ENCODE data around the gene CLIC4.
"Not testable (repeated sequence)": the region's sequence is repeated elsewhere in the genome, so short reads cannot be mapped to it uniquely, and the experiment has no call there.

CLIC4 gene

GRCh38 chr1:24717887-24718650 lies 27.2 kb upstream of the CLIC4 start:
- peak in 56 of 58 donors; percentile 17 to 97 (median 84) for DNase-seq

GRCh38 chr1:24720152-24720551 lies 25.1 kb upstream of the CLIC4 start:
- peak in 9 of 58 donors; percentile 8 to 68 (median 28) for DNase-seq

GRCh38 chr1:24721533-24721932 lies 23.7 kb upstream of the CLIC4 start:
- no peak for DNase-seq

- not testable (repeated sequence) for DNase-seq
These were observed 22.9 kb upstream of the CLIC4 start for GRCh38 chr1:24722073-24723035.

- DNase-seq = peak in 1 of 58 donors; percentile 14
These were observed 20.7 kb upstream of the CLIC4 start for GRCh38 chr1:24724345-24725208.

- DNase-seq = peak in 2 of 58 donors; percentile 18 to 26
These were observed 20.0 kb upstream of the CLIC4 start for GRCh38 chr1:24725209-24725651.

- no peak for DNase-seq
These were observed 18.5 kb upstream of the CLIC4 start for GRCh38 chr1:24726741-24727140.

- peak in 17 of 58 donors; percentile 8 to 60 (median 18) for DNase-seq
These were observed 17.6 kb upstream of the CLIC4 start for GRCh38 chr1:24727501-24728216.

GRCh38 chr1:24728982-24729381 lies 16.3 kb upstream of the CLIC4 start:
- DNase-seq = no peak

- no peak for DNase-seq
These were observed 12.9 kb upstream of the CLIC4 start for GRCh38 chr1:24732186-24732885.

- not testable (repeated sequence) for DNase-seq
These were observed 11.9 kb upstream of the CLIC4 start for GRCh38 chr1:24733342-24733741.

- no peak for DNase-seq
These were observed 10.1 kb upstream of the CLIC4 start for GRCh38 chr1:24735156-24735508.

- DNase-seq = peak in 29 of 58 donors; percentile 14 to 74 (median 45)
These were observed 9.5 kb upstream of the CLIC4 start for GRCh38 chr1:24735509-24736375.

- DNase-seq = no peak
These were observed 7.7 kb upstream of the CLIC4 start for GRCh38 chr1:24737368-24738117.

- no peak for DNase-seq
These were observed 6.0 kb upstream of the CLIC4 start for GRCh38 chr1:24739241-24739640.

- DNase-seq = no peak
These were observed 2.9 kb upstream of the CLIC4 start for GRCh38 chr1:24742090-24742938.
